NCI-H1436 (cell line): ENCODE measurements around the gene ROR2.
"Not testable (repeated sequence)": the region's sequence is repeated elsewhere in the genome, so short reads cannot be mapped to it uniquely, and the experiment has no call there.

ENCODE experiments used
- DNase-seq: peaks from one replicate; lab custom pipeline; 2025; lab: John Stamatoyannopoulos, UW

ROR2 gene

GRCh38 chr9:91564081-91564670, 385.9 kb downstream of the ROR2 start:
- no peak for DNase-seq

DNA sequence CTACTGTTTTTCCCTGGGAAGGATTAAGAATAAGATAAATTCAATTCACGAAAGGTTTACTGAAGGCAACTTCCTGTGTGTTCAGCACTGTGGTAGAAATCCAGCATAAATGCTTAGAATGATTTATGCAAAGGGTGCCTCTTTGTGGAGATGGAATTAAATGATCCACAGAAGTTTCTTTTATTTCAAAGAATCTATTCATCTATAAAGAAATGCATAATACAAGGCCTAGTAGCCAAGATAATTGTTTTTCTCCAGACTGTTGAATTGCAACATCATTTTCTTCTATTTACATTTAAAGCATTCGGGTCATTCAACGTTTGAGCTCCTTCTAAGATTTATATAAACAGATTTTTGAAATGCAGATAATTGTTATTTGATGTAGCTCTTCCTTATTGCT, 387.6 kb downstream of the ROR2 start:
- no peak for DNase-seq

- DNase-seq: no peak
Observed at GRCh38 chr9:91560301-91560700, 389.7 kb downstream of the ROR2 start.

GRCh38 chr9:91558879-91559278, 391.1 kb downstream of the ROR2 start:
- no peak for DNase-seq

DNA sequence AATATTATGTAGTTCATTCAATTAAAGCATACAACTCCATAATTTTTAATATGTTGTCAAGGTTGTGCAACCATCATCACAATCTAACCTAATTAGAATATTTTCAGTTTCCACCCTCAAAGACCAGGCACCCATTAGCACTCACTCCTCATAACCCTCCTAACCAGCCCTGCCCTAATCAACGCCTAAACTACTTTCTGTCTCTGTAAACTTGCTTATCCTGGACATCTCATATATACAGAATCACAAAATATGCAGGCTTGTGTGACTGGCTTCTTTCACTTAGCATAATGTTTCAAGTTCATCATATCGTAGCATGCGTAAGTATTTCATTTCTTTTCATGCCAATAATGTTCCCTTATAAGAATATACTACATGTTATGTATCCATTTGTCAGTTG, 391.6 kb downstream of the ROR2 start:
- DNase-seq: no peak

DNA sequence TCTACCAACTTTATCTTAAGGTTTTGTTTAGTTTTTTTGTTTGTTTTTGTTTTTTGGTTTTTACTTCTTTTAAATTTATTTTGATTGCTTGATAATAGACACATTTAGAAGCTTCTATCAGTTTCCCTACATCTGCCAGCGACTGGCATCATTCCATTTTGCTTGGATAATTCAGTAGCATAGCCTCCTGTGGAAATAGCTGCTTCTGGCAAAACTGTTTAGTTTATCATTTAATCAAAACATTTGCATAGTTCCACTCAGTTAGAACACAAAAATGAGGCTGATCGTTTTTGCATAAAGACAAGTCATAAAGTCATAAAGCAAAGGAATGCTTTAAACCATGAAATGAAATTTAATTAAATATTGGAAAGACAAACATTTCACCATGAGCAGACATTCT, 392.7 kb downstream of the ROR2 start:
- no peak for DNase-seq

DNA sequence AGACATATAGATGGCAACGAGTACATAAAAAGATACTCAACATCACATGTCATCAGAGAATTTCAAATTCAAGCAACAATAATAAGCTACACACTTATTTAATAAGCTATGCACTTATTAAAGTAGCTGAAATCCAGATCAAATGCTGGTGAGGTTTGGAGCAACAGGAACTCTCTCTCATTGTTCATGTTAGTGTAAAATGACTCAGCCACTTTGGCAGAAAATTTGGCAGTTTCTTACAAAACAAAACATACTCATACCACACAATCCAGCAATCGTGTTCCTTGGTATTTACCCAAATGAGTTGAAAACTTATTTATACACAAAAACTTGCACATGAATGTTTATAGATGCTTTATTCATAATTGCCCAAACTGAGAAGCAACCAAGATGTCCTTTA, 394.9 kb downstream of the ROR2 start:
- DNase-seq: no peak

- no peak for DNase-seq
Observed at GRCh38 chr9:91549177-91549576, 400.9 kb downstream of the ROR2 start.

GRCh38 chr9:91547081-91547480, 402.9 kb downstream of the ROR2 start:
- DNase-seq: no peak

DNA sequence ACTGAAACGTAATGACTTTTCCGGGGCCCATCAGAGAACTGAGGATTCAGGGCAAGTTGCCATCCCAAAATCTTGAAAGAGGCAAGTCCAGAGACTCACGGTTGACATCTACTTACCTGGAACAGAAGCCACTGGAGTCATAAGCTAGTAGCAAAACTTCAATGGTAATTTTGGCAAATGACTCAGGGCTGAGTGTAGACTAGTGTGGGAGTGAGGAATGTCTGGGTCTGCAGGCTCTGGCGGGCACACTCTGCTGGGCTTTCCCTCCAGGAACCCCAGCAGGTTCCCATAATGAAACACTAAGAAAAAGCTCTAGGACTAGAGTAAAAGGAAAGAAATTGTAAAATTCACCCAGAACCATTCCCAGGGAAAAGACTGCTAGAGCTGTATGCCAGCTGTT, 403.5 kb downstream of the ROR2 start:
- no peak for DNase-seq

GRCh38 chr9:91541734-91542133, 408.3 kb downstream of the ROR2 start:
- no peak for DNase-seq

- not testable (repeated sequence) for DNase-seq
Observed at GRCh38 chr9:91540506-91540905, 409.5 kb downstream of the ROR2 start.

- DNase-seq: no peak
Observed at GRCh38 chr9:91536211-91536691, 413.8 kb downstream of the ROR2 start.

DNA sequence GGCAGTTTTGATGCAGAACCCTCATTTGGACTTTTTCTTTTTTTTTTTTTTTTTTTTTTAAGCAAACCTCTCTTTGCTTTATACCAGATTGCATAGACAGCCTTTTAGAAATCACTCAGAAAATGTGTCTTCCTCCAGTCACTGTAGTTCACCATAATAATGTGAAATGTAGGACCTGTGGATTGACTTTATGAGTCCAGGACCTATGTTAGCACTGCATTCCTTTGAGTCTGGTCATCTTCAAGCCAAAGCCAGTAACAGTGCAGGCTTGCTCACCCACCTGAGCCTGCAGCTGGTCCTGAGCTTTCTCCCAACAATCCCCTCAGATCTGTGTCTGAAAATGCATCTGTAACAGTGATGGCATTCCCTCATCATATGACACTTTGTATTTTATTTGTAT, 415.7 kb downstream of the ROR2 start:
- no peak for DNase-seq

DNA sequence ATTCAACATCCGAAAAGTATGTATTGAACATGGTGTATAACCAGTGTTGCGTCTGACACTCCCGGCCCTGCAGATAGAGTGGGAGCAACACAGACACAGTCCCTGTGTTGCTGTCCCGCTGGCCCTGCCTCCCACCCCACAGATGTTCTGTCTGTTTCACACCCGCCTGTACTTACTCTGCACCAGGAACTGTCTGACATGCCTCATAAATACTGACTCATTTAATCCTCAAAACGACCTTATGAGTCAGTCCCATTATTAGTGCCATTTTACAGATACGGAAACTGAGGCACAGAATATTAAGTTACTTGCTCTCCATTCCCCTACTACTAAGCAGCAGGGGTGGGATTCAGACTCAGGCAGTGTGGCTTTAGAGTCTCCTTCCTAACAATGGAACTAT, 416.6 kb downstream of the ROR2 start:
- DNase-seq: no peak

DNA sequence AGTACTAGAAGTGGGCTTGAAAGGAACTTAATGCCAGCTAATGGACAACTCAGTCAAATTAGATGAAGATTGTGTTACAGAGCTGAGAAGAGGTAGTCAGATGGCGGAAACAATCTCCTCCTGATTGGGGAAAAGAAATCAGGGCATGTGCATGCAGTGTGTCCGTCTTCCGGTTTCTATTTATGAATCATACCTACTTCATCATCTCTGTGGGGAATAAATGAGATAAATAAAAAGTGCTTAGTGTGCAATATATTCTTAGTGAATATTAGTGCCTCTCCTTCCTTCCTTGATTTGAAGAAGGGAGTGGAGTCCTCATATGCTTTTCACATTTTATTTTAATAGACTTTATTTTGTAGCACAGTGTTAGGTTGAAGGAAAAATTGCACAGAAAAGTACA, 417.7 kb downstream of the ROR2 start:
- DNase-seq: no peak

GRCh38 chr9:91530829-91531228, 419.2 kb downstream of the ROR2 start:
- DNase-seq: no peak

GRCh38 chr9:91522481-91522880, 427.5 kb downstream of the ROR2 start:
- no peak for DNase-seq

DNA sequence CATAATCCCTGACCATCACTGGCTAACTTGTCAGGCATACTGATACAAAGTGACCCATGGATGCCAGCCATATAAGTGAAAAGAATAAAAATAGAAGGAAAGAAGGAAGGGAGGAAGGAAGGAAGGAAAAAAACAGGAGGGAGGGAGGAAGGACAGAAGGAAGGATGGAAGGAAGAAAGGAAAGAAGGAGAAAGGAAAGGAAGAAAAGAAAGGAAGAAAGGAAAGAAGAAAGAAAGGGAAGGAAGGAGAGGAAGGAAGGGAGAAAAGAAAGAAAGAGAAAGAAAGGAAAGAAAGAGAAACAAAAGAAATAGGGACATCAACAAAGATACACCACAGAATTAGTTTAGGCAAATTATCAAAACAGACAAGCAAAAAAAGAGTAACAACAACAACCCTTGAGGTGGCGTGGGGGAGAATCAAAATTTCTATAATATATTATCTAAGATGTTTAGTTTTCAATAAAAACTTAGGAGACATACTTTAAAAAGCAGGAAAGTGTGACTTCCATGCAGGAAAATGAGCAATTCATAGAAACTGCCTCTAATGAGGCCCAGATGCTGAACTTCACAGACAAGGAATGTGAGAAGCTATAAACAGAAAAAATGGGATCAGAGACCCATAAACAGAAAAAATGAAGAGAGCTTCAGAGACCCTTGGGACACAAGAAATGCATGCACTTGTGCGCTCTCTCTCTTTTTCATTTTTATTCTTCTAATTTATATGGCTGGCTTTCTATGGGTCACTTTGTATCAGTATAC, 430.3 kb downstream of the ROR2 start:
- no peak for DNase-seq

- DNase-seq: no peak
Observed at GRCh38 chr9:91518462-91518861, 431.6 kb downstream of the ROR2 start.

- DNase-seq: no peak
Observed at GRCh38 chr9:91517801-91518200, 432.2 kb downstream of the ROR2 start.

GRCh38 chr9:91517332-91517731, 432.7 kb downstream of the ROR2 start:
- DNase-seq: not testable (repeated sequence)

DNA sequence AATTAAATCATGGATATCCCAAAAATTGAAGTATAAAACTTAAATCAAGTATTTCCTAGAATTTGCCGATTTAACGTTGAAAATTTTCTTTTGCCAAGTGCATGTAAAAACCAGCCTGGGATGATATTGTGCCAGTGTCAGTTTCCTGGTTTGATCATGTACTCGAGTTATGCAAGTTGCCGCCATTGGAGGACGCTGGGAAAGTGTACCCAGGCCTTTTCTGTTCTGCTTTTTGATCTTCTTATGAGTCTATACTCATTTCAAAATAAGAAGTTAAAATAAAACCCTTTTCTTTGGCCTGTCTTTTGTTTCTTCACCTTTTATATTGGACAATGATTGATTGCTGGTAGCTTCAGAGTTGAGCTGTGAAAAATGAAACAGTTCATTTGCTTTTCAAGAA, 433.3 kb downstream of the ROR2 start:
- no peak for DNase-seq

- DNase-seq: no peak
Observed at GRCh38 chr9:91516081-91516480, 433.9 kb downstream of the ROR2 start.
